GM19455 (cell line): ENCODE results near the gene SRSF2.
"Not testable (repeated sequence)": the region's sequence is repeated elsewhere in the genome, so short reads cannot be mapped to it uniquely, and the experiment has no call there.

Source experiments
- ATAC-seq: cut with Tn5 transposase; IDR thresholded peaks from one replicate; pipeline ENCODE4 v1.9.1; 2021; ENCODE audit not compliant: unreplicated experiment

Gene SRSF2

GRCh38 chr17:76702076-76702475 lies 35.1 kb downstream of the SRSF2 start:
- no peak for ATAC-seq

DNA sequence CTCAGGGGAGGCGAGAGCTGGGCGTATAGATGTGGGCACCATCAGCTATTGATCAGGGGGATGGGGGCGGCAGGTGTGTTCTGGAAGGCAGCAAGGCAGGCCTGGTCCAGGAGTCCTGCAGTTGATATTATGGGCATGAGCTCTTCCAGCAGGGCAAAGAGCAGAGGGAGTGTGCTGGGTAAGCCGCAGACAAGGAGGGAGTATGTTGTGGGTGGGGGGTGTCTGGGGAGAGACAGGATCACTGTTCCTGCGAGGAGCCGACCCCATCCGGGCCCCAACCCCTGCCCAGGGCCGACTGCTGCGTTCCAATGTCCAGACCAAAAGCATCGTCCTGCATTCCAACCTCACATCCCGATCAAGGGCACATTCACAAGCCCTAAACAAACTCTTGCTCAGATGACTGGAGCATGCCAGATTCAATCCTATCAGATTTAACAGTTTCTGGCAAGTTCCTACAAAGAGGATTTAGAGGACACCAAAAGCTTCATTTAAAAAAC lies 35.6 kb downstream of the SRSF2 start:
- no peak for ATAC-seq

- ATAC-seq, result no peak
Measured at GRCh38 chr17:76700617-76701470, 36.3 kb downstream of the SRSF2 start.

GRCh38 chr17:76700270-76700616 lies 36.9 kb downstream of the SRSF2 start:
- no peak for ATAC-seq

- ATAC-seq, result not testable (repeated sequence)
Measured at GRCh38 chr17:76698466-76698977, 38.6 kb downstream of the SRSF2 start.

GRCh38 chr17:76697702-76698465 lies 39.2 kb downstream of the SRSF2 start:
- no peak for ATAC-seq

DNA sequence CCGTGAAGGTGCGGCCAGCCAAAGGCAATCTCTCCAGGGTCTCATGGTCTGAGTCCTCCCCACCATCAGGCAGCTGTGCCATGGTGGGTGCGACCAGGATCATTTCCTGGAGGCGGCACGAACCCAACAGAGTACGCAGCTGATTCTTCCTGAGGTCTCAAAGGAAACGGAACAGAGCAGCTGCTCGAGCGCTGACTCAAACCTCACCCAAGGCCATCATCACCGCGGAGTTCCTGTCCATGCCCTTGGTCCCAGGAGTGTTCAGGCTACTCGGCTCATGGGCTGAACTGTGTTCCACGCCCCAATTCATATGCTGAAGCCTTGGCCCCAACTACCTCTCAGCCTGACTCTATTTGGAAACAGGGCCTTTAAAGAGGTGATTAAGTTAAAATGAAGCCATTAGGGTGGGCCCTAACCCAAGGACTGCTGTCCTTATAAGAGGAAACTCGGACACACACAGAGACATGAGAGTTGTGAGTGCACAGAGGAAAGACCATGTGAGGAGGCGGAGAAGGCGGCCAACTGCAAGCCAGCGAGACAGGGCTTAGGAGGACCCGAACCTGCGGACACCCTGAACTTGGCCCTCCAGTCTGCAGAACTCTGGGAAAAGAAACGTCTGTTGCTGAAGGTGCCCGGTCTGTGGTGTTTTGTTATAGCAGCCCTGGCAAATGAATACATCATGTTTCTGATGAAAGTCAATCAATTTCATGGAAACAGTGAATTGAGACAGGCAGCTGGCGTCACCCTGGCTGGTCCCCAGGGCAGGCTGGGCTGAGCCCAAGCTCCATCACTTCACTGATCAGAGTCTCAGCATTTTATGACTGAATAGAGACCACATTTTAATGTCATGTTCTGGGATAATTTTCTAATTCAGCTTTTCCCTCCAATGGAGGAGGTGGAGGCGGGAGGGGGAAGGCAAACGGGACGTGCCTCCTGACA lies 40.1 kb downstream of the SRSF2 start:
- no peak for ATAC-seq

GRCh38 chr17:76695059-76695831 lies 41.9 kb downstream of the SRSF2 start:
- ATAC-seq, result no peak

DNA sequence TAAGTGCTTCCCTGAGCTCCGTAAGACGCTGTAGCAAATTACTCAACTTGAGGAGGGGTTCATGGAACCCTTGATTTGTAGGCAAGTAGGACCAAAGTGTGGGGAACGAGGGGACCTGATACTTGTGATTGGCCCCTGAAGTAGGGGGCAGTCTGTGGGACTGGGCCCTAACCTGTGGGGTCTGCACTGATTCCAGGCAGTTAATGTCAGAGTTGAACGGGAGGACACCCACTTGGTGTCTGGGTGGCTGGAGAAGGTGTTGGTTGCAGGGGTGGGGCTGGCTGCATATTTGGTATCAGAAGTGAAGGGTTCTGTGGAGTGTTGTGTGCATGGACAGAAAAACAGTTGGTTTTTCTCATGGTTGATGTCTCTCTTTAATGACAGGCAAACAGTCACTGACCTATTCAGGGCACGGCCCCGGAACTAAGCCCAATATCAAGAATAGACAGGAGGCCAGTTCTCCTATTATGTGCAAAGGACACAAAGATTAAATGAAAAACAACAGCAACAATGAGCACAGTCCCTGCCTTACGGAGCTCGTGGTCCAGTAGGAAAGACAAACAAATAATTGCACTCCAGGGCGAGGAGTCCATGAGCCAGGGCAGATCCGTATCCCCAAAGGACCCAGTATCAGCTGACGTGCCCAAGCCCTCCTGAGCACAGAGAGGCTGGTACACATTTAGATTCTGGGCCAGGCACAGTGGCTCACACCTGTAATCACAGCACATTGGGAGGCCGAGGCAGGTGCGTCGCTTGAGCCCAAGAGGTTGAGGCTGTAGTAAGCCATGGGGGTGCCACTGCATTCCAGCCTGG lies 45.5 kb downstream of the SRSF2 start:
- no peak for ATAC-seq

DNA sequence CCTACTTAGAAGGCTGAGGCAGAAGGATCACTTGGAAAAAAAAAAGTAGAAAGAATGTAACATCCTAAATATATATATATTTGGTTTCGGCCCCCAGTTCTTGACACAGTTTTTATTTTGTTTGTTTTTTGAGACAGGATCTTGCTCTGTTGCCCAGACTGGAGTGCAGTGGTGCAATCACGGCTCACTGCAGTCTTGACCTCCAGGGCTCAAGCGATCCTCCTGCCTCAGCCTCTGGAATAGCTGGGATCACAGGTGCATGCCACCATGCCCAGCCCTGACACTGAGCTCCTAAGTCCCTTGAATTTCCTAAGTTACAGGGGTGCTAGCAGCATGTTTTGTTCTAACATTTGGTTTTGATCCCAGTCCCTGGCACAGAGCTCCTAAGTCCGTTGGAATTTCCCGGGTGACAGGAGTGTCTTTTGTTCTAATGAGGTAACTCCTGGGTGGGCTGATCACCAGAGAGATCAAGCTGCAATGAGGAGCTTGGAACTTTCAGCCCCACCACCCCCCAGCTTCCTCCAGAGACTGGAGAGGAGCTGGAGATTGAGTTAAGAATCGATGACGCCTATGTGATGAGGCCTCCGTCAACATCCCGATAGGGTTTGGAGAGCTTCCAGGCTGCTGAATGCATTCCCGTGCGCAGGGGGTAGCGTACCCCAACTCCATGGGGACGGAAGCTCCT lies 46.4 kb downstream of the SRSF2 start:
- ATAC-seq, result no peak

- no peak for ATAC-seq
Measured at GRCh38 chr17:76689859-76690258, 47.3 kb downstream of the SRSF2 start.

- no peak for ATAC-seq
Measured at GRCh38 chr17:76688165-76688622, 48.9 kb downstream of the SRSF2 start.

- no peak for ATAC-seq
Measured at GRCh38 chr17:76687298-76688164, 49.6 kb downstream of the SRSF2 start.

GRCh38 chr17:76686538-76687297 lies 50.4 kb downstream of the SRSF2 start:
- ATAC-seq, result no peak

DNA sequence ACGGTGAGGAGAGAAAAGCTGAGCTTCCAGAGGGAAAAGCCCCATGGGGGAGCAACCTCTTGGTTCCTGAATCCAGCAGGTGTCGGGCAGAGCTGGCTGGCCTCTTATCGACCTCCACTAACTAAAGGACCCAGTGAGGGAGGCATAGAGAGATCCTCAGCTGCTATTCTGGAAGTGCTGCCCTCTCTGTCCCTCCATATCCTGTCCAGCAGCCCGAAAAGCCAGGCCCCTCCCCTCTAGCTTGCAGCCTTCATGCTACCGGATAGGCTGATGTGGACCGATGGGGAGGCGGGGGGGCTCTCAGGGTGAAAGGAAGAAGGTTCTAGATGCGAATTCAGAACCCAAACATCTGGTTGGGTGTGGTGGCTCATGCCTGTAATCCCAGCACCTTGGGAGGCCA lies 51.3 kb downstream of the SRSF2 start:
- ATAC-seq, result no peak

- ATAC-seq, result no peak
Measured at GRCh38 chr17:76685366-76685765, 51.8 kb downstream of the SRSF2 start.

GRCh38 chr17:76684756-76685155 lies 52.4 kb downstream of the SRSF2 start:
- no peak for ATAC-seq
